Panc1 (cell line): ENCODE data around the gene SYNGR2. TPM values are rescaled to one million over a fixed set of nuclear protein-coding genes. Genes with fewer than 3 reads are reported as not detected.

Experiments
- ATAC-seq: fragments of 200-7000 bp; cut with Tn5 transposase; 2 replicates; pipeline ENCODE4 v1.9.1; 2020; ENCODE audit warnings: mild to moderate bottlenecking, moderate library complexity
- BruUV-seq: library from RNA; stranded (reverse); fragments of 400-500 nt; replicated peaks from 2 replicates; lab custom pipeline; 2021; lab: Mats Ljungman, UMichigan
- CTCF ChIA-PET: fragments of 300-600 bp; sonication (Branson Sonifier 250); formaldehyde crosslinking; loops from one replicate; lab custom pipeline; 2022; ENCODE audit warnings: antibody characterized with exemption; lab: Charles Lee
- POLR2A ChIA-PET: fragments of 300-600 bp; sonication (Branson Sonifier 250); formaldehyde crosslinking; loops from one replicate; lab custom pipeline; 2022; ENCODE audit warnings: antibody characterized with exemption; lab: Charles Lee
- DNase-seq: peaks from one replicate; pipeline ENCODE4 v3.0.0-alpha.2; 2010; ENCODE audit warnings: low read depth, low spot score
- H3K27ac ChIP-seq: 2 replicates; pipeline ENCODE4 v1.5.1; 2011; ENCODE audit warnings: mild to moderate bottlenecking, low read length, inconsistent platforms
- H3K27me3 ChIP-seq: fragments of 200-500 bp; sonication (Bioruptor generic); 2 replicates; pipeline ENCODE4 v1.6.0; 2014; ENCODE audit warnings: low read length, inconsistent platforms; ENCODE audit not compliant: control insufficient read depth, insufficient read depth
- H3K36me3 ChIP-seq: fragments of 200-500 bp; sonication (Bioruptor generic); 2 replicates; pipeline ENCODE4 v1.5.1; 2014; ENCODE audit warnings: inconsistent platforms, mild to moderate bottlenecking, low read length, moderate library complexity; ENCODE audit not compliant: control insufficient read depth, insufficient read depth
- H3K4me1 ChIP-seq: 2 replicates; pipeline ENCODE4 v1.5.1; 2011; ENCODE audit warnings: inconsistent platforms, mild to moderate bottlenecking, low read length, moderate library complexity; ENCODE audit not compliant: control insufficient read depth, insufficient read depth
- H3K4me3 ChIP-seq, 2 experiments: 2 replicates each; pipeline ENCODE4 v1.5.1; 2011 to 2012; ENCODE audit warnings: low read depth in 2 of 2, low read length in 2 of 2, mild to moderate bottlenecking in 2 of 2, inconsistent platforms in 1 of 2, moderate library complexity in 1 of 2
- H3K9me3 ChIP-seq: fragments of 200-500 bp; sonication (Bioruptor generic); 2 replicates; pipeline ENCODE4 v1.5.1; 2014; ENCODE audit warnings: low read depth, mild to moderate bottlenecking, inconsistent platforms, low read length, moderate library complexity; ENCODE audit not compliant: control insufficient read depth, insufficient read depth
- POLR2AphosphoS5 ChIP-seq: IDR thresholded peaks from 2 replicates; pipeline ENCODE4 v1.6.1; 2012; ENCODE audit warnings: mild to moderate bottlenecking, low read depth, low read length, moderate library complexity
- SIN3A ChIP-seq: IDR thresholded peaks from 2 replicates; pipeline ENCODE4 v1.6.1; 2012; ENCODE audit warnings: low read depth, mild to moderate bottlenecking, low read length, moderate library complexity, borderline replicate concordance; ENCODE audit not compliant: insufficient read depth
- TCF7L2 ChIP-seq: IDR thresholded peaks from 2 replicates; pipeline ENCODE4 v1.6.1; 2011; ENCODE audit warnings: mild to moderate bottlenecking, low read depth, low read length, inconsistent platforms
- in situ Hi-C: cut with HindIII; loops from 2 replicates; pipeline ENCODE4 v1.10.0; 2016; ENCODE audit warnings: low sequenced_read_pairs, low pct_unique_long_range_greater_than_20kb
- intact Hi-C: fragments of 100-400 bp; cut with micrococcal nuclease; formaldehyde crosslinking; loops from one replicate; pipeline ENCODE4 v1.10.0; 2022; ENCODE audit not compliant: unreplicated experiment
- total RNA-seq: library from RNA; stranded (reverse); gene quantifications from one replicate; pipeline ENCODE4 v1.2.1, GENCODE V29; 2021; ENCODE audit not compliant: unreplicated experiment
- TF ChIP-seq, protein P1 (sequence below), 2 experiments: IDR thresholded peaks; 2 replicates each; pipeline ENCODE4 v1.6.1; 2011 to 2012; ENCODE audit warnings: low read depth in 2 of 2, control low read depth in 1 of 2, low read length in 1 of 2, mild to moderate bottlenecking in 1 of 2, moderate library complexity in 1 of 2; ENCODE audit not compliant: insufficient read depth in 1 of 2
- TF ChIP-seq, protein P2 (sequence below): fragments of 450-650 bp; IDR thresholded peaks from 2 replicates; pipeline ENCODE4 v1.5.1; 2017; ENCODE audit warnings: mild to moderate bottlenecking

Gene SYNGR2
- total RNA-seq, 1 experiment from 2014 or later = 204 TPM

DNA sequence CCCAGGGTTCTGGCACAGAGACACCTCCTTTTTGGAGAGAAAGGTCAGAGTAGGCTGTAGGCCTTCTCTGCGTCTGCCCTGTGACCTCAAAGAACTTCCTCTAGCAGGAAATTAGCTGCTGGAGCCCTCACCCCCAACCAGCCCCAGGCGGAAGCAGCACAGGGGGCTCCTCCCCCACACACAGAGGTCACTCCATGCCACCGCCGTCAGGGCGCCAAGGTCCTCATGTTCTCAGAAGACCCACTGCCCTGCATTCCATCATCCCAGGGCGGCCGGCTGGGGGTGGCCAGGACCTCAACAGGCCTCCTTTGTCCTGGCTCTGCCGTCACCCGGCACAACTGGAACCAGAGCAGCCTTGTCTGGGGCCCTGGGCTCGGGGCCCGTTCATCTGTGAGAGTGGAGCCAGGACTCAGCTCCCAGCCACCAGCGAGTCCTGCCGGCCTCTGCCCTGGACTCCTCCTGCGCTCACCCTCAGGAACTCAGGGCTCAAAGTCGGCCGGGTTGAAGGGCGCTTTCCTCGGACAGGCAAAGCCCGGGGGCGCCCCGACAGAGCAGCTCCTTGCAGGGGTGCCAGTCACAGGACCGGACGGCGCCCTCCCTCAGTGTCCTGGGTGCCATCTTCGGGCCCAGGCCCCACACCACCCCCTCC, 41.0 kb upstream of the SYNGR2 start:
- no peaks in the 10 kb centered on the region for H3K9me3 ChIP-seq
- H3K27ac ChIP-seq = peak overlapping the region; percentile 76
- DNase-seq = no peak
- H3K4me1 ChIP-seq = peaks cover 41% of the 10 kb centered on the region
- peaks cover 2% of the 10 kb centered on the region; the same call in 1 of the 2 replicates for H3K36me3 ChIP-seq
- ChIA-PET POLR2A (no interaction called here), CTCF (interaction anchor here (0.9 kb wide), 2 partner anchors 11 to 44 kb away, joined by 3 read pairs; no protein-coding TSS in a partner anchor)
- ATAC-seq = peak; percentile 58
- H3K4me3 ChIP-seq = peak overlapping the region; percentile 73 to 75
- intact Hi-C loops (no loop called here), in situ Hi-C loops (no loop called here)
- H3K27me3 ChIP-seq = no peaks in the 10 kb centered on the region
- BruUV-seq = no TSS peak
- TF ChIP-seq SIN3A (no peak), TCF7L2 (no peak), POLR2AphosphoS5 (no peak)
- TF ChIP-seq, protein P1, sequence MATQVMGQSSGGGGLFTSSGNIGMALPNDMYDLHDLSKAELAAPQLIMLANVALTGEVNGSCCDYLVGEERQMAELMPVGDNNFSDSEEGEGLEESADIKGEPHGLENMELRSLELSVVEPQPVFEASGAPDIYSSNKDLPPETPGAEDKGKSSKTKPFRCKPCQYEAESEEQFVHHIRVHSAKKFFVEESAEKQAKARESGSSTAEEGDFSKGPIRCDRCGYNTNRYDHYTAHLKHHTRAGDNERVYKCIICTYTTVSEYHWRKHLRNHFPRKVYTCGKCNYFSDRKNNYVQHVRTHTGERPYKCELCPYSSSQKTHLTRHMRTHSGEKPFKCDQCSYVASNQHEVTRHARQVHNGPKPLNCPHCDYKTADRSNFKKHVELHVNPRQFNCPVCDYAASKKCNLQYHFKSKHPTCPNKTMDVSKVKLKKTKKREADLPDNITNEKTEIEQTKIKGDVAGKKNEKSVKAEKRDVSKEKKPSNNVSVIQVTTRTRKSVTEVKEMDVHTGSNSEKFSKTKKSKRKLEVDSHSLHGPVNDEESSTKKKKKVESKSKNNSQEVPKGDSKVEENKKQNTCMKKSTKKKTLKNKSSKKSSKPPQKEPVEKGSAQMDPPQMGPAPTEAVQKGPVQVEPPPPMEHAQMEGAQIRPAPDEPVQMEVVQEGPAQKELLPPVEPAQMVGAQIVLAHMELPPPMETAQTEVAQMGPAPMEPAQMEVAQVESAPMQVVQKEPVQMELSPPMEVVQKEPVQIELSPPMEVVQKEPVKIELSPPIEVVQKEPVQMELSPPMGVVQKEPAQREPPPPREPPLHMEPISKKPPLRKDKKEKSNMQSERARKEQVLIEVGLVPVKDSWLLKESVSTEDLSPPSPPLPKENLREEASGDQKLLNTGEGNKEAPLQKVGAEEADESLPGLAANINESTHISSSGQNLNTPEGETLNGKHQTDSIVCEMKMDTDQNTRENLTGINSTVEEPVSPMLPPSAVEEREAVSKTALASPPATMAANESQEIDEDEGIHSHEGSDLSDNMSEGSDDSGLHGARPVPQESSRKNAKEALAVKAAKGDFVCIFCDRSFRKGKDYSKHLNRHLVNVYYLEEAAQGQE (IDR thresholded peaks at IDR 0.05; ENCODE audit: insufficient read depth in 1 of 2, low read depth in 2 of 2, low read length in 1 of 2) = no peak
- TF ChIP-seq, protein P2, sequence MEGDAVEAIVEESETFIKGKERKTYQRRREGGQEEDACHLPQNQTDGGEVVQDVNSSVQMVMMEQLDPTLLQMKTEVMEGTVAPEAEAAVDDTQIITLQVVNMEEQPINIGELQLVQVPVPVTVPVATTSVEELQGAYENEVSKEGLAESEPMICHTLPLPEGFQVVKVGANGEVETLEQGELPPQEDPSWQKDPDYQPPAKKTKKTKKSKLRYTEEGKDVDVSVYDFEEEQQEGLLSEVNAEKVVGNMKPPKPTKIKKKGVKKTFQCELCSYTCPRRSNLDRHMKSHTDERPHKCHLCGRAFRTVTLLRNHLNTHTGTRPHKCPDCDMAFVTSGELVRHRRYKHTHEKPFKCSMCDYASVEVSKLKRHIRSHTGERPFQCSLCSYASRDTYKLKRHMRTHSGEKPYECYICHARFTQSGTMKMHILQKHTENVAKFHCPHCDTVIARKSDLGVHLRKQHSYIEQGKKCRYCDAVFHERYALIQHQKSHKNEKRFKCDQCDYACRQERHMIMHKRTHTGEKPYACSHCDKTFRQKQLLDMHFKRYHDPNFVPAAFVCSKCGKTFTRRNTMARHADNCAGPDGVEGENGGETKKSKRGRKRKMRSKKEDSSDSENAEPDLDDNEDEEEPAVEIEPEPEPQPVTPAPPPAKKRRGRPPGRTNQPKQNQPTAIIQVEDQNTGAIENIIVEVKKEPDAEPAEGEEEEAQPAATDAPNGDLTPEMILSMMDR = no peak

DNA sequence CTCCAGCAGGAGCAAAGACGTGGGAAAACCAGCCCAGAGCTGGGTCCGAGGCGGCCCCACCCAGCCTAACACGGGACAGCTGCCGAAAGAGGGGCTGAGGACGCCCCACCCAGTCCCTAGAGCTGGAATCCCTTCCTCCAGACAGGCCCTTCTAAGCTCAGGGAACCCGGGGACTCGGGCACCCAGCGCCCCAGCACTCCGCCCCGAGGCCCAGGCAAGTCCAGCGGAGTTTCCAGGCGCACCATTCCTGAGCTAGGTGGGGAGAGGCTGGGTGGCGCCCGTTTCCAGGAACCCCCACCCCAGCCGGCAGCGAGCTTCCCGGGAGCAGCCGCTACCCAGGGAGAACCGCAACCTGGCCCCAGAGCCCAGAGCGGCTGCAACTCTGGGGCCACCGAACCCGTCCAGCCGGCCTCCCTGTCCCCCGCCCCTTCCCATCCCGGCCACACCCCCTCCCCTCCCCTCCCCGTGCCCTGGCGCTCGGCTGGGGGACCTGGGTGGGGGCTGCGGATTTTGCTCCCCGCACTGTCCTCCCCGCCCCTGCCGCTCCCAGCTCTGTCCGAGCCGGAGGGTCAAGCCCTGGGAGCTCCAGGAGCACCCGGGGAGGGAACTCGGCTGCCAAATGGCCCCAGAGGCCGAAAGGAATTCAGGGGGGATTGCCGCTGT, 40.4 kb upstream of the SYNGR2 start:
- ATAC-seq (peak; percentile 46), DNase-seq (no peak)
- CTCF ChIA-PET = interaction anchor here (0.7 to 0.9 kb wide), 2 partner anchors 12 to 105 kb away, joined by 3 read pairs; no protein-coding TSS in a partner anchor
- Histone ChIP-seq H3K9me3 (no peaks in the 10 kb centered on the region), H3K27ac (peak overlapping the region; percentile 76), H3K36me3 (peaks cover 2% of the 10 kb centered on the region; the same call in 1 of the 2 replicates), H3K4me3 (peak overlapping the region; percentile 73 to 75), H3K4me1 (peaks cover 41% of the 10 kb centered on the region), H3K27me3 (no peaks in the 10 kb centered on the region)
- POLR2A ChIA-PET = interaction anchor here (0.5 kb wide), 1 partner anchor 59 kb away, joined by 3 read pairs; the partner anchor contains the start of gene TK1
- in situ Hi-C loops = no loop called here
- BruUV-seq = TSS peak; percentile 84
- intact Hi-C loops = no loop called here
- TF ChIP-seq POLR2AphosphoS5 (no peak), TCF7L2 (no peak), SIN3A (no peak; the same call in 1 of the 2 replicates)
- TF ChIP-seq, protein P2 = no peak
- TF ChIP-seq, protein P1 (IDR thresholded peaks at IDR 0.05; ENCODE audit: insufficient read depth in 1 of 2, low read depth in 2 of 2, low read length in 1 of 2) = no peak
